ENCODE measurements around the gene ZNF512.

Gene ZNF512

DNA sequence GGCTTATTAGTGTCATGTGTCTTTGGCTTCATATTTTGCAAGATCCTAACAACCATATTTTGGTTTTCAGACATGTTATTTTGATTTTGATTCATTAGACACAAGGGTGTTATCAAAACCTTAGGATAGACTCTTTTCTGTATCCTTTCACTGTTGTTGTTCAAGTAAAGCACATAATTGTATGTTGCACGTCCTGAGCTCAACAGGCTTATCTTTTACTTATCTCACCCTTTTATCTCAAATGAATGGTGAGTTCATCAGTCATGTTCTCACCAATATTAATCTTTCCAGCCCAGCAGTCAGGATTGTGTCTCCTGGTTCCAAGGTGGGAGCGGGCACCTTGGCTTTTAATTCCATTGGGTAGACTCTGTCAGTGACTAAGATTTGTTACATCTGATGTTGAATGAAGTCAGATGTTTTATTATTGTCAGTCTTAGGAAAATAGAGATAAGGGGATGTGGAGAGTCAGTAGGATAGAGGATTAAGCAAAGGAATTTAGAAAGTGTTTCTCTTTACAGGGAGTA, 57.9 kb downstream of the ZNF512 start:
- Histone ChIP-seq H3K9ac (no peak overlapping the region), H3K4me1 (ENCODE audit: low read depth, poor library complexity, severe bottlenecking) (no peaks in the 10 kb centered on the region), H3K4me3 (IDR thresholded peaks at IDR 0.05; ENCODE audit: insufficient read depth, low read depth, low read length) (no peak overlapping the region), H2AFZ (ENCODE audit: low read depth) (no peak overlapping the region), H3K79me2 (ENCODE audit: insufficient read depth, low read depth) (no peaks in the 10 kb centered on the region), H3K4me2 (no peak overlapping the region), H3K27ac (no peak overlapping the region), H3K27me3 (ENCODE audit: insufficient read depth, low read depth) (no peaks in the 10 kb centered on the region), H4K20me1 (ENCODE audit: insufficient read depth) (no peaks in the 10 kb centered on the region), H3K36me3 (ENCODE audit: insufficient read depth) (no peaks in the 10 kb centered on the region; the same call in 1 of the 2 replicates)
- TF ChIP-seq, protein P1, sequence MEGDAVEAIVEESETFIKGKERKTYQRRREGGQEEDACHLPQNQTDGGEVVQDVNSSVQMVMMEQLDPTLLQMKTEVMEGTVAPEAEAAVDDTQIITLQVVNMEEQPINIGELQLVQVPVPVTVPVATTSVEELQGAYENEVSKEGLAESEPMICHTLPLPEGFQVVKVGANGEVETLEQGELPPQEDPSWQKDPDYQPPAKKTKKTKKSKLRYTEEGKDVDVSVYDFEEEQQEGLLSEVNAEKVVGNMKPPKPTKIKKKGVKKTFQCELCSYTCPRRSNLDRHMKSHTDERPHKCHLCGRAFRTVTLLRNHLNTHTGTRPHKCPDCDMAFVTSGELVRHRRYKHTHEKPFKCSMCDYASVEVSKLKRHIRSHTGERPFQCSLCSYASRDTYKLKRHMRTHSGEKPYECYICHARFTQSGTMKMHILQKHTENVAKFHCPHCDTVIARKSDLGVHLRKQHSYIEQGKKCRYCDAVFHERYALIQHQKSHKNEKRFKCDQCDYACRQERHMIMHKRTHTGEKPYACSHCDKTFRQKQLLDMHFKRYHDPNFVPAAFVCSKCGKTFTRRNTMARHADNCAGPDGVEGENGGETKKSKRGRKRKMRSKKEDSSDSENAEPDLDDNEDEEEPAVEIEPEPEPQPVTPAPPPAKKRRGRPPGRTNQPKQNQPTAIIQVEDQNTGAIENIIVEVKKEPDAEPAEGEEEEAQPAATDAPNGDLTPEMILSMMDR (conservative IDR thresholded peaks at IDR 0.05; ENCODE audit: low read depth, low read length), result no peak

DNA sequence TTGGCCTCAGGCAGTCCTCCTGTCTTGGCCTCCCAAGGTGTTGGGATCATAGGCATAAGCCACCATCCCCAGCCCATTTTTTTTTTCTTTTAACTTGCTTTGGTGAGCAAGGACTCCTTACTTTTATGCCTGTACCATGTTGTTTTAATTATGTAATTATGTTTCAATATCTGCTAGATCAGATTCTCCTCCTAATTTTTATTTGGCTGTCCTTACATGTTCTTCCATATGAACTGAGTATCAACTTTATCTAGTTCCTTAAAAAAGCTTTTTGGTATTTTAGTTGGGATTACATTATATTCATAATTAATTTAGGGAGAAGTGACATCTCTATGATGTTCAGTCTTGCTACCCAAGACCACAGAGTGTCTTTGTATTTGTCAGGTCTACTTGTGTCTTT, 62.4 kb downstream of the ZNF512 start:
- no peaks in the 10 kb centered on the region for H4K20me1 ChIP-seq (ENCODE audit: insufficient read depth)
- no peaks in the 10 kb centered on the region for H3K27me3 ChIP-seq (ENCODE audit: insufficient read depth, low read depth)
- no peaks in the 10 kb centered on the region for H3K36me3 ChIP-seq (ENCODE audit: insufficient read depth)
- no peak overlapping the region for H2AFZ ChIP-seq (ENCODE audit: low read depth)
- no peaks in the 10 kb centered on the region for H3K4me1 ChIP-seq (ENCODE audit: low read depth, poor library complexity, severe bottlenecking)
- H3K79me2 ChIP-seq (ENCODE audit: insufficient read depth, low read depth), result no peaks in the 10 kb centered on the region
- no peak overlapping the region for H3K27ac ChIP-seq
- no peak overlapping the region for H3K4me2 ChIP-seq
- no peak overlapping the region for H3K4me3 ChIP-seq (IDR thresholded peaks at IDR 0.05; ENCODE audit: insufficient read depth, low read depth, low read length)
- H3K9ac ChIP-seq, result no peak overlapping the region
- TF ChIP-seq, protein P1 (conservative IDR thresholded peaks at IDR 0.05; ENCODE audit: low read depth, low read length), result no peak

DNA sequence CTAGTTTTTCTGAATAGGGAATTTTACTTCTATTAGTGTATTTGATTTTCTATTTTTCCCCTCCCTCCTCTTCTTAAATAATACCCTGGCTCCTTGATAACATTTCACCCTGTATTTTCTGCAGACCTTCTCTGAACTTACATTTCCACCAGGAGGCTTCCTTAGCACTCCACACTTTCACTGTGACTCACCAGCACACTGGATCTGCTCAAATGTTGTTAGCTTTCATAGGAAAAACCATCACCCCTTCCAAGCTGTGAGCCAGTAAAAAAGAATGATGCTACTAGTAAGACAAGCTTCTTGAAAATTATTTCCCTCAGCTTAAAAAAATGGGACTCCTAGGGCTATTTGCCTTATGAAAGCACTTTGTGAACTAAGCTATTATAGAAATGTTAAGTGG, 64.4 kb downstream of the ZNF512 start:
- Histone ChIP-seq H3K4me3 (IDR thresholded peaks at IDR 0.05; ENCODE audit: insufficient read depth, low read depth, low read length) (no peak overlapping the region), H3K9ac (no peak overlapping the region), H2AFZ (ENCODE audit: low read depth) (no peak overlapping the region), H4K20me1 (ENCODE audit: insufficient read depth) (no peaks in the 10 kb centered on the region), H3K4me2 (no peak overlapping the region), H3K4me1 (ENCODE audit: low read depth, poor library complexity, severe bottlenecking) (no peaks in the 10 kb centered on the region), H3K36me3 (ENCODE audit: insufficient read depth) (no peaks in the 10 kb centered on the region; the same call in 1 of the 2 replicates), H3K27ac (no peak overlapping the region), H3K79me2 (ENCODE audit: insufficient read depth, low read depth) (no peaks in the 10 kb centered on the region), H3K27me3 (ENCODE audit: insufficient read depth, low read depth) (no peaks in the 10 kb centered on the region)
- TF ChIP-seq, protein P1 (conservative IDR thresholded peaks at IDR 0.05; ENCODE audit: low read depth, low read length), result no peak

DNA sequence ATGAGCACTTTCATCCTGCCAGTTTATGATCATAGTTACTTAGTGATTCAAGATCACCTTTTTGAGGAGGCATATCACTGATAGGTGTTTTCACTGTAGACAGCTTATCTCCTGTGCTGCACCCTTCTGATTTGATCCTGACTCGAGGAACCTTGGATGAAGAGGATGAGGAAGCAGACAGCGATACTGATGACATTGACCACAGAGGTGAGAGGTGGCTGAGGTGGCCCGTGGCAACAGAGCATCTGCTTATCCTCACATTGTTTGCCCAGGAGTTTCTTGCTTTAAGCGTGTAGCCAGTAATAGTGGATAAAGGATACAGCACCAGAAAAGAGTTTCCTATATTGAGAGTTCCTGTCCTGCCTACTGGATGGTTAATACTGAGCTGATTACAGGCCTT, 64.9 kb downstream of the ZNF512 start:
- H3K27ac ChIP-seq, result no peak overlapping the region
- H2AFZ ChIP-seq (ENCODE audit: low read depth), result no peak overlapping the region
- H3K36me3 ChIP-seq (ENCODE audit: insufficient read depth), result no peaks in the 10 kb centered on the region; the same call in 1 of the 2 replicates
- no peaks in the 10 kb centered on the region for H3K27me3 ChIP-seq (ENCODE audit: insufficient read depth, low read depth)
- H3K79me2 ChIP-seq (ENCODE audit: insufficient read depth, low read depth), result no peaks in the 10 kb centered on the region
- H3K4me1 ChIP-seq (ENCODE audit: low read depth, poor library complexity, severe bottlenecking), result no peaks in the 10 kb centered on the region
- TF ChIP-seq, protein P1 (conservative IDR thresholded peaks at IDR 0.05; ENCODE audit: low read depth, low read length), result no peak
- no peak overlapping the region for H3K9ac ChIP-seq
- H3K4me2 ChIP-seq, result no peak overlapping the region
- H4K20me1 ChIP-seq (ENCODE audit: insufficient read depth), result no peaks in the 10 kb centered on the region
- H3K4me3 ChIP-seq (IDR thresholded peaks at IDR 0.05; ENCODE audit: insufficient read depth, low read depth, low read length), result no peak overlapping the region
